Heart left ventricle (tissue), 13 donors: ENCODE data around the gene KCNJ6.

ENCODE experiments used
- POLR2A ChIP-seq, 2 donors: fragments of 450-650 bp; IDR thresholded peaks; one replicate each; pipeline ENCODE4 v1.6.1; 2017; ENCODE audit warnings: antibody characterized with exemption in 2 of 2, mild to moderate bottlenecking in 2 of 2, moderate library complexity in 2 of 2
- TF ChIP-seq, protein P1 (sequence below), 12 donors: fragments of 200-600 bp; sonication (generic) in 4 of 12; IDR thresholded peaks; one replicate each; pipeline versions ENCODE4 v1.5.0 to v1.8.0; 2018 to 2022; ENCODE audit warnings: antibody characterized with exemption in 12 of 12, mild to moderate bottlenecking in 5 of 12
- donor health status: ischemic (EF 13 %, LVEDD 7.1; RV severe dilation, severe dysfunction).
- donor health status: DM: no; HTN: yes; CAD: no.
- donor health status: DM: no; HTN: no; CAD: no.
- donor health status: ischemic (EF 25% LVEDD 6.9; RV normal size, moderate dysfunction).
- donor health status: ischemic (EF 25% LVEDD 5.7; RV mildly dilated, moderate dysfunction).
- donor health status: ischemic (EF 35%, LVEDD 5.7; RV mildly dilated, moderate dysfunction).
- donor health status: nonischemic (EF 11% LVEDD 7.7; RV severe dilation, severe dysfunction).
- donor health status: DM: yes; HTN: yes; CAD: no.
- donor health status: PGD.
- donor health status: ischemic (EF 29% LVEDD 5.4; RV normal size, mild dysfunction).
- donor health status: nonischemic (EF 23%, LVEDD 6.1; RV moderate dilation, normal function).

- TF ChIP-seq, protein P1, sequence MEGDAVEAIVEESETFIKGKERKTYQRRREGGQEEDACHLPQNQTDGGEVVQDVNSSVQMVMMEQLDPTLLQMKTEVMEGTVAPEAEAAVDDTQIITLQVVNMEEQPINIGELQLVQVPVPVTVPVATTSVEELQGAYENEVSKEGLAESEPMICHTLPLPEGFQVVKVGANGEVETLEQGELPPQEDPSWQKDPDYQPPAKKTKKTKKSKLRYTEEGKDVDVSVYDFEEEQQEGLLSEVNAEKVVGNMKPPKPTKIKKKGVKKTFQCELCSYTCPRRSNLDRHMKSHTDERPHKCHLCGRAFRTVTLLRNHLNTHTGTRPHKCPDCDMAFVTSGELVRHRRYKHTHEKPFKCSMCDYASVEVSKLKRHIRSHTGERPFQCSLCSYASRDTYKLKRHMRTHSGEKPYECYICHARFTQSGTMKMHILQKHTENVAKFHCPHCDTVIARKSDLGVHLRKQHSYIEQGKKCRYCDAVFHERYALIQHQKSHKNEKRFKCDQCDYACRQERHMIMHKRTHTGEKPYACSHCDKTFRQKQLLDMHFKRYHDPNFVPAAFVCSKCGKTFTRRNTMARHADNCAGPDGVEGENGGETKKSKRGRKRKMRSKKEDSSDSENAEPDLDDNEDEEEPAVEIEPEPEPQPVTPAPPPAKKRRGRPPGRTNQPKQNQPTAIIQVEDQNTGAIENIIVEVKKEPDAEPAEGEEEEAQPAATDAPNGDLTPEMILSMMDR (IDR thresholded peaks at IDR 0.05): no peak
- TF ChIP-seq POLR2A (IDR thresholded peaks at IDR 0.05): no peak
These were observed 41.1 kb downstream of the KCNJ6 start for GRCh38 chr21:37874904-37875780.
